Ascending aorta (tissue), 2 donors: Measurements from ENCODE around the gene GOLGA8J. TPM values are rescaled to one million over a fixed set of nuclear protein-coding genes. Genes with fewer than 3 reads are reported as not detected.
"Not testable (repeated sequence)": the region's sequence is repeated elsewhere in the genome, so short reads cannot be mapped to it uniquely, and the experiment has no call there.

ENCODE experiments used
- DNase-seq, 2 donors: peaks; one replicate each; pipeline ENCODE4 v3.0.0-alpha.2; 2019; ENCODE audit warnings: low spot score in 2 of 2
- H3K27ac ChIP-seq, 2 donors: fragments of 200-600 bp; sonication (generic); one replicate each; pipeline ENCODE4 v1.5.1; 2016 to 2017; ENCODE audit warnings: mild to moderate bottlenecking in 1 of 2
- H3K27me3 ChIP-seq: fragments of 200-600 bp; sonication (generic); one replicate; pipeline ENCODE4 v1.5.1; 2017
- H3K36me3 ChIP-seq, 2 donors: fragments of 200-600 bp; sonication (generic); one replicate each; pipeline ENCODE4 v1.5.1; 2016
- H3K4me1 ChIP-seq, 2 donors: fragments of 200-600 bp; sonication (generic); one replicate each; pipeline ENCODE4 v1.5.1; 2016 to 2017; ENCODE audit warnings: mild to moderate bottlenecking in 1 of 2
- H3K4me3 ChIP-seq, 2 donors: fragments of 200-600 bp; sonication (generic); one replicate each; pipeline ENCODE4 v1.5.1; 2016 to 2017; ENCODE audit warnings: mild to moderate bottlenecking in 1 of 2
- H3K9me3 ChIP-seq, 2 donors: fragments of 200-600 bp; sonication (generic); one replicate each; pipeline ENCODE4 v1.5.1; 2016
- CTCF ChIP-seq, 3 experiments: fragments of 200-600 bp in 2 of 3; fragments of 450-650 bp in 1 of 3; sonication (generic) in 2 of 3; IDR thresholded peaks; one replicate each; pipeline ENCODE4 v1.5.1; 2016 to 2019; ENCODE audit warnings: antibody characterized with exemption in 3 of 3, mild to moderate bottlenecking in 1 of 3, moderate library complexity in 1 of 3
- intact Hi-C: fragments of 100-400 bp; cut with DNase I; formaldehyde crosslinking; loops from one replicate; pipeline ENCODE4 v1.15.1; 2023
- total RNA-seq: library from RNA; depleted of rRNA; stranded (reverse); fragments of >200 nt; gene quantifications from one replicate; pipeline ENCODE4 v1.1.0, GENCODE V29; 2016

GOLGA8J gene
- total RNA-seq, 1 donor from 2014 or later, result 0.75 TPM

GRCh38 chr15:30065025-30065801 lies 17.5 kb upstream of the GOLGA8J start:
- intact Hi-C loops, result no loop called here
- no peak for TF ChIP-seq CTCF (IDR thresholded peaks at IDR 0.05)
- Histone ChIP-seq H3K27ac (no peak overlapping the region), H3K4me3 (no peak overlapping the region), H3K36me3 (no peaks in the 10 kb centered on the region), H3K4me1 (no peaks in the 10 kb centered on the region), H3K27me3 (no peaks in the 10 kb centered on the region), H3K9me3 (no peaks in the 10 kb centered on the region)
- DNase-seq, result no peak

- Histone ChIP-seq H3K27me3 (no peaks in the 10 kb centered on the region), H3K27ac (no peak overlapping the region), H3K9me3 (no peaks in the 10 kb centered on the region), H3K36me3 (no peaks in the 10 kb centered on the region), H3K4me1 (no peaks in the 10 kb centered on the region), H3K4me3 (no peak overlapping the region)
- no peak for DNase-seq
- intact Hi-C loops, result no loop called here
- TF ChIP-seq CTCF (IDR thresholded peaks at IDR 0.05), result no peak
Measured at GRCh38 chr15:30068326-30068725, 14.4 kb upstream of the GOLGA8J start.

GRCh38 chr15:30072630-30073029 lies 10.1 kb upstream of the GOLGA8J start:
- no peaks in the 10 kb centered on the region for H3K9me3 ChIP-seq
- H3K27me3 ChIP-seq, result no peaks in the 10 kb centered on the region
- no peaks in the 10 kb centered on the region for H3K4me1 ChIP-seq
- TF ChIP-seq CTCF (IDR thresholded peaks at IDR 0.05), result no peak
- no peak for DNase-seq
- intact Hi-C loops, result no loop called here
- H3K4me3 ChIP-seq, result no peak overlapping the region
- H3K27ac ChIP-seq, result no peak overlapping the region
- H3K36me3 ChIP-seq, result no peaks in the 10 kb centered on the region

GRCh38 chr15:30073915-30074314 lies 8.8 kb upstream of the GOLGA8J start:
- Histone ChIP-seq H3K27ac (no peak overlapping the region), H3K9me3 (no peaks in the 10 kb centered on the region), H3K4me1 (no peaks in the 10 kb centered on the region), H3K4me3 (no peak overlapping the region), H3K27me3 (no peaks in the 10 kb centered on the region), H3K36me3 (no peaks in the 10 kb centered on the region)
- TF ChIP-seq CTCF (IDR thresholded peaks at IDR 0.05), result no peak
- intact Hi-C loops, result no loop called here
- DNase-seq, result no peak

GRCh38 chr15:30080816-30081215 lies 1.9 kb upstream of the GOLGA8J start:
- H3K36me3 ChIP-seq, intact Hi-C loops, H3K27ac ChIP-seq, H3K4me3 ChIP-seq, H3K27me3 ChIP-seq, H3K4me1 ChIP-seq, DNase-seq, H3K9me3 ChIP-seq: not testable (repeated sequence)

- H3K36me3 ChIP-seq, DNase-seq, H3K9me3 ChIP-seq, H3K4me3 ChIP-seq, H3K27me3 ChIP-seq, intact Hi-C loops, H3K4me1 ChIP-seq, H3K27ac ChIP-seq: not testable (repeated sequence)
Measured at GRCh38 chr15:30097827-30098226, 15.1 kb downstream of the GOLGA8J start.

GRCh38 chr15:30102890-30103289 lies 20.1 kb downstream of the GOLGA8J start:
- intact Hi-C loops, DNase-seq, H3K27me3 ChIP-seq, H3K27ac ChIP-seq, H3K36me3 ChIP-seq, H3K4me1 ChIP-seq, H3K9me3 ChIP-seq, H3K4me3 ChIP-seq: not testable (repeated sequence)

GRCh38 chr15:30103941-30104507 lies 21.3 kb downstream of the GOLGA8J start:
- H3K9me3 ChIP-seq, intact Hi-C loops, H3K36me3 ChIP-seq, H3K4me1 ChIP-seq, DNase-seq, H3K27me3 ChIP-seq, H3K27ac ChIP-seq: not testable (repeated sequence)
- peak overlapping the region in 1 of 2 donors; percentile 30 for H3K4me3 ChIP-seq

GRCh38 chr15:30110591-30110990 lies 27.8 kb downstream of the GOLGA8J start:
- intact Hi-C loops, H3K9me3 ChIP-seq: not testable (repeated sequence)

GRCh38 chr15:30130066-30130465 lies 47.3 kb downstream of the GOLGA8J start:
- H3K4me1 ChIP-seq, DNase-seq, H3K9me3 ChIP-seq, H3K27me3 ChIP-seq, H3K36me3 ChIP-seq, H3K27ac ChIP-seq, intact Hi-C loops, H3K4me3 ChIP-seq: not testable (repeated sequence)

More at GRCh38 chr15:30110591-30110990, 27.8 kb downstream of the GOLGA8J start:
- H3K27ac ChIP-seq, H3K27me3 ChIP-seq, H3K36me3 ChIP-seq, H3K4me3 ChIP-seq, H3K4me1 ChIP-seq, DNase-seq: not testable (repeated sequence)
